Neural cell (in vitro differentiated cells): Measurements from ENCODE around the gene OSBP2.

ENCODE experiments used
- CTCF ChIP-seq: fragments of 450-650 bp; IDR thresholded peaks from 2 replicates; pipeline ENCODE4 v1.5.1; 2014; ENCODE audit warnings: antibody characterized with exemption, mild to moderate bottlenecking, moderate library complexity; ENCODE audit not compliant: poor library complexity, severe bottlenecking
- EP300 ChIP-seq: fragments of 450-650 bp; conservative IDR thresholded peaks from 2 replicates; pipeline ENCODE4 v1.6.1; 2014; ENCODE audit warnings: antibody characterized with exemption, mild to moderate bottlenecking, moderate library complexity; ENCODE audit not compliant: poor library complexity, severe bottlenecking
- EZH2 ChIP-seq: fragments of 200-600, 300-800 bp; shearing (Covaris generic), sonication (generic); IDR thresholded peaks from 2 replicates; pipeline ENCODE4 v1.6.1; 2014; ENCODE audit warnings: antibody characterized with exemption, low read length, borderline replicate concordance, mild to moderate bottlenecking; ENCODE audit not compliant: insufficient read depth, poor library complexity, severe bottlenecking
- POLR2AphosphoS5 ChIP-seq: IDR thresholded peaks from 2 replicates; pipeline ENCODE4 v1.6.1; 2012
- SMC3 ChIP-seq: fragments of 450-650 bp; conservative IDR thresholded peaks from 2 replicates; pipeline ENCODE4 v1.6.1; 2014; ENCODE audit warnings: antibody characterized with exemption, mild to moderate bottlenecking, moderate library complexity; ENCODE audit not compliant: poor library complexity
- TAF1 ChIP-seq: IDR thresholded peaks from 2 replicates; pipeline ENCODE4 v1.6.1; 2012; ENCODE audit warnings: low read depth

- TF ChIP-seq SMC3 = no peak
- TF ChIP-seq EP300 = no peak
- no peak for TF ChIP-seq EZH2
- TF ChIP-seq CTCF = no peak
- TF ChIP-seq POLR2AphosphoS5 = no peak
- no peak for TF ChIP-seq TAF1
Measured at GRCh38 chr22:30838111-30838510, 143.4 kb downstream of the OSBP2 start.
